GM12878 (cell line): Measurements from ENCODE around the gene ROR2.

Experiments
- BHLHE40 ChIP-seq, 2 experiments: fragments of 450-650 bp in 1 of 2; IDR thresholded peaks; 2 replicates each; pipeline ENCODE4 v1.6.1; 2011 to 2017; ENCODE audit warnings: low read depth in 2 of 2, borderline replicate concordance in 1 of 2, improper control_type of control experiment in 1 of 2, low read length in 1 of 2, mild to moderate bottlenecking in 1 of 2
- SIN3A ChIP-seq: IDR thresholded peaks from 2 replicates; pipeline ENCODE4 v1.6.1; 2012; ENCODE audit warnings: low read depth, low read length, improper control_type of control experiment
- TARDBP ChIP-seq: IDR thresholded peaks from 2 replicates; pipeline ENCODE4 v1.6.1; 2016; ENCODE audit warnings: borderline replicate concordance

- no peak for TF ChIP-seq TARDBP
- no peak for TF ChIP-seq BHLHE40 (IDR thresholded peaks at IDR 0.05; ENCODE audit: borderline replicate concordance in 1 of 2, low read depth in 2 of 2, low read length in 1 of 2)
- no peak for TF ChIP-seq SIN3A
These were observed 145.0 kb downstream of the ROR2 start for GRCh38 chr9:91805031-91805430.
